NAMALWA (cell line): ENCODE results near the gene TUT7.
A peak's percentile ranks its signal among the peaks of the same experiment; 100 is the strongest.
"Not testable (repeated sequence)": the region's sequence is repeated elsewhere in the genome, so short reads cannot be mapped to it uniquely, and the experiment has no call there.

Experiments
- DNase-seq: peaks from one replicate; pipeline ENCODE4 v3.0.0-alpha.2; 2015; ENCODE audit warnings: low spot score

TUT7 gene

DNA sequence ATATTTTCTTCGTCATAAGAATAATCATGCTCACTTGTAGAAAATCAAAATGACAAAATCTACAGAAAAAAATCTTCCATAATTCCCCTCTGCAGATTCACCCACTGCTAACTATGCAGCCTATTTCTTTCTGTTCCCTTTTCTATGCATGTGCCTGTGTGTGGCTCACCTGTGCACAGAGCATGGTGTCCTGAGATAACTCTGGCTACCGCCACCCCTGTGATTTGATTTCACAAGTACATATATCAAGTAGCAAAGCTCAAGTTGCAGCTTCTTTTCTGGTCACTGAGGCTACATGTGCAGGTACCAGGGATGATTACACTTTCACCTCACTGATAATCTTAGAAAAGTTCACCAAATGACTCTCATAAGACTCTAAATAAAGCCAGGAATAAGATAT is 53.5 kb downstream of the TUT7 start:
- no peak for DNase-seq

DNA sequence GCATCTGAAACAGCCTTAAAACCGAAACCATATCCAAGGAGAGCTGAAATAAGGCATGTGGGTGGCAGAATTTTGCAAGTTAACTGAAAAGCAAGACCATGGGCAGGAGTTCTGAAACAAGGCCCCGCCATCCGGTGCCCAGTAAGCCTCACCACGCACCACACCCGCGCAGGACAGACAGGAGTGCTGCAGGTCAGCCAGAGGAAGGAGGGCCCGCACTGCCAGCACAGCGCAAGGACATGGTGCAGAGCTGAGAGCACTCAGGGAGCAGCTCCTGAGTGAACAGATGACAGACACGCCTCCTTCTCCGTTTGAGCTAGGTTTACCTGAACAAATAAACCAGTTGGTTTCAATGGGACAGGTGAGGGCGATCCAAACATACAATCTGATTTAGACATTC is 55.3 kb downstream of the TUT7 start:
- DNase-seq: no peak

- not testable (repeated sequence) for DNase-seq
Observed at GRCh38 chr9:86290341-86290740, 63.9 kb downstream of the TUT7 start.

GRCh38 chr9:86288499-86289198 is 65.6 kb downstream of the TUT7 start:
- no peak for DNase-seq

DNA sequence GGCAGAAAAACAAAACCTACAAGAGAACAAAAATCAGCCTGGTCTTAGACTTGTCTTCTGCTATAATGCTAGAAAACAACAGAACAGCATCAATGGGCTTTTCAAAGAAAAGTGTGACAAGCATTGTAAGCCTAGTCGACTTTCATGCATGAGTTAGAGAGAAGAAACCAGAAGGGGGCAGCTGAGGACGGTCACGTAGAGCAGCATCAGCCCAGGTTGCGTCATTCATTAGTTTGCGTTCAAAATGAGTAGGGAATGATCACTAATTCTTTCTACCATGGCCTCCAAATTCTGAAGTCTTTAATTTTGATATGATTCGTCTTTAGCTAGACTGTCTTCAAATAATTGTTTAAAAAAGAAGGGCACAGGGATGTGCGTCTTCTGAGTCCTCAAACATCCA is 67.2 kb downstream of the TUT7 start:
- peak; percentile 87 for DNase-seq

DNA sequence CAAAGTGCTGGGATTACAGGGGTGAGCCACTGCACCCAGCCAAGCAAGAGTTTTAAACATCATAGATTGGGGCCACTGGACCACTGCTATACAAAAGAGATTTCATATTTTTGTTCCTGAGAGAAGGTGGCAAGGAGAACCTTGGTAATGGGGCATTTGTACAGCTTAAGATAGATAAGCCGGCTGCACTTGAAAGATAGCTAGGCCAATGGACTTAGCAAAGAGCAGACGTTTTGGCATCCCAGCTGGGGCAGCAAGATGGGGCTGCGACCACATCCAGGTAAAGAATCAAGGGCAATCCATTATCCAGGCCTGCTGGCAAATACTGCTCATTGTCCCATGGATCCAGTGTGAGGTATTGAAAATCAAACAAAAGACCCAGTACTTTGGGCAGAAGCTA is 67.9 kb downstream of the TUT7 start:
- no peak for DNase-seq

GRCh38 chr9:86285261-86285660 is 68.9 kb downstream of the TUT7 start:
- no peak for DNase-seq

DNA sequence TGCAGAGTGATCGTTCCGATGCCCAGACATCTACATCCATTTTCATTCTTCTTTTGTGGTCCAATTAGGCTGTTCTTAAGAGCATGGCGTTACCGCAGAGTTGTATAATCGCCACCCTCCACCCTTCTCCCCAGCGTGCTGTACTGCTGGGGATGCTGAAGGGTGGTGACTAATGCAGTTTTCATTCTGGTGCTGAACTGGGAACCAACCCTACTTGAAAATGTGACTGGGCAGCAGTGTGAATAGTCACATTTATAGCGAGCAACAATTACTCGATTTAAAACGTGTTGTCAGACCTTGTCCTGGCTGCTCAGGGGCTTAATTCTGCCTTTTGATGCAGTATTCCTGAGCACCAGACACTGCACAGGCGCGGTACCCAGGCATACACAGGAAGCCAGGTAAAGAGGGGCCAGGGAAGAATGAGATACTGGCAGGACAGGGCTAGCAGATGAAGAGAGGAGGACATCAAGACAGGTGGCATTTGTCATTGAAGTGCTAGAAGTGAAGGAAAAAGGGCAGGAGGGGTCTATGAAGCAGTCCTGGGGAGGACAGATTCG is 71.2 kb downstream of the TUT7 start:
- no peak for DNase-seq

- peak; percentile 96 for DNase-seq
Observed at GRCh38 chr9:86282077-86282978, 71.9 kb downstream of the TUT7 start, which contains the start of gene ISCA1. Gene ISCA1, minus strand, starts transcription at chr9:86282538. Its CDS starts 80 bp downstream, at chr9:86282458.

- no peak for DNase-seq
Observed at GRCh38 chr9:86281593-86282076, 72.6 kb downstream of the TUT7 start.

DNA sequence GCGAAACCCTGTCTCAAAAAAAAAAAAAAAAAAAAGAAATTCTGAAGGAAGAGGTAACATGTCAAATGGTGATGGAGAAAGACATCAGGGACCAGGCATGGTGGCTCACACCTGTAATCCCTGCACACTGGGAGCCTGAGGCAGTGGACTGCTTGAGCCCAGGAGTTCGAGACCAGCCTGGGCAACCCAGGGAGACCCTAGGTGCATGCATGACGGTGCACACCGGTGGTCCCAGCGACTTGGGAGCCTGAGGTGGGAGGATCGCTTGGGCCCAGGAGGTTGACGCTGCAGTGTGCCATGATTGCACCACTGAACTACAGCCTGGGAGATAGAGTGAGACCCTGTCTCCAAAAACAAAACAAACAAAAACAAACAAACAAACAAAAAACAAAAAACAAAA is 73.6 kb downstream of the TUT7 start:
- no peak for DNase-seq

DNA sequence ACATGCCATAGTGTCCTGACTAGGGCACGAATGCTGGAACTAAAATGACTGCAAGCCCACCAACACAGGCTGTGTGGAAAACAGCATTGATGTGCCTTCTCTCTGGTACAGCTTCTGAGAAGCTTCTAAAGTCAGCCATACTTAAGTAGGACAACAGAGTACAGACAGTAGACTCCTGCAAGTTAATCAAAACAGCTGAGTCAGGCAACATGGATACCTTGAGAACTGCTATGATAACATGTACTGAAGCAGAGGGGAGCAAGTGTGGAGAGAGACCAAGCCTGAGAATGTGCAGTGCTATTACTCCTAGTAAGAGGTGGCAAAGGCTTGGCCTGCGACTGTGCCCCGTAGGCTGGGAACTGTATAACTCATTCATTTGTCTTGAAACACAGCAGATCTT is 74.4 kb downstream of the TUT7 start:
- DNase-seq: no peak

DNA sequence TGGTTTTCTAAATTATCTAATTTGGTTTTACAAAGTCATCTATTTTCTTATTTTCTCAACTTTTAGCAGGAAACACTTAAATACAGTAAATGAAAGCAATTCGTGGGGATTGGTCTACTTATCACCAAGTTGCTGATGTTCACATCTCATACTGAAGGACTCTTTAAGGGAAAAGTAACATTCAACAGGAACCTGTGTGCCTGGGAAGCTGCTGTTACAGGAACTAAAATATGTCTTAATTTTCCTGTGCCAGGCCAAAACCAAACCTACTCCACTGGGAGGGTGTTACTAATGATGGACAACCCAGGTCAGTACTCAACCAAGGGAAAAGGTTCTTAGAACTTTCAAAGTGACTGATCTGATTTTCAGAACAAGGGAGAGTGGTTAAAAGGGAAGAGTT is 77.1 kb downstream of the TUT7 start:
- DNase-seq: no peak

- peak; percentile 56 for DNase-seq
Observed at GRCh38 chr9:86275962-86276361, 78.2 kb downstream of the TUT7 start.

- DNase-seq: no peak
Observed at GRCh38 chr9:86274821-86275643, 79.2 kb downstream of the TUT7 start.

DNA sequence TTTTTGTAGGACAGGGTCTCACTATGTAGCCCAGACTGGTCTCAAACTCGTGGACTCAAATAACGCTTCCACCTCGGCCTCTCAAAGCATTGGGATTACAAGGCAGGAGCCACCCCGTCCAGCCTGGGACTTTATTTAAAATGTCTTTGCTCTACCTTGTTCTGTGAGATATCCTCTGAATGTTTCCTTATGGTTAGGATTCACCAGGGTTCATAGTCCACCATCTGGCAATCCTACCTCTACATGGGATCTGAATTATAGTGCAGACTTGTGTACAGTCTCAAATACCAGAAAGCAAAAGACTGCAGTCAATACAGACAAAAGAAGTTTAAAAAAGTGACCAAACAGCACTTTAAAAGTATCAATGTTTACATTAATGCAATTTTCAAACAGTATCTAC is 82.0 kb downstream of the TUT7 start:
- DNase-seq: no peak

DNA sequence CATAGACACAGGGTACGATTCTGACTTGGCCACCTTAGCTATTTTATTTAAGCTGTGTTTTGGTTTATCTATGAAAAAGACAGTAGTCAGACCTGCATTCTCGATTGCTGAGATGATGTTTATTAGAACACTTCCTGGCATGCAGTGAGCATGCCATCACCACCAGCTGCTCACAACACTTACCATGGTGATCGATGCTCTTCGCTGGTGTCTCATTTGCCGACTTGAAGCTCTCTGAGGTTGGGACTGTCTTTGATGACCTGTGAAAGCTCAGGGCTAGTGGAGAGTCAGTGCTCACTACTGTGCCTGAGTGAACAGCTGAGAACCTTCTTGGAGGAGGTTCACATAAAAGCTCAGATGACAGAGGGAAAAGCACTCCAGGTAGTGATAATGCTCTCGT is 90.3 kb downstream of the TUT7 start:
- no peak for DNase-seq

DNA sequence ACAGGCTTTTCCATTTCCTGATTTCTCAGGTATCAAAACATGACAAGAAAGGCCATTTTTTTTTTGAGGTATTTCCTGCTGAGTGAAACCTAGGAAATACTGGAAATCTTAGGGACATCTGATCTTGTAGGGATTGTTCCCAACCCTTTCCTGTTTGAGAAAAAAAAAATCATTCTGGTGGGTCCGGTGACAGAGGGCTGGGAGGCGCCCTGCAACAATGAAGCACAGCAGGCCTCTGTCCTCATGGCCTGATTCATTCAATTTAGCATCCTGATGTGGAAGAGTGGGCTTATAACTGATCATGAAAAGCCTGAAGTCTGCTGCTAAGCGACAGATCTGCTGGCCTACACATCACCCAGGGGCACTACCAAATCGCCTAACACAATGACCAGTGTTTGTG is 91.7 kb downstream of the TUT7 start:
- no peak for DNase-seq

GRCh38 chr9:86259557-86259956 is 94.7 kb downstream of the TUT7 start, which contains the start of gene C9orf153:
Gene C9orf153, minus strand, starts transcription at chr9:86259657. Its CDS starts 30,054 bp downstream, at chr9:86229603.
- no peak for DNase-seq

DNA sequence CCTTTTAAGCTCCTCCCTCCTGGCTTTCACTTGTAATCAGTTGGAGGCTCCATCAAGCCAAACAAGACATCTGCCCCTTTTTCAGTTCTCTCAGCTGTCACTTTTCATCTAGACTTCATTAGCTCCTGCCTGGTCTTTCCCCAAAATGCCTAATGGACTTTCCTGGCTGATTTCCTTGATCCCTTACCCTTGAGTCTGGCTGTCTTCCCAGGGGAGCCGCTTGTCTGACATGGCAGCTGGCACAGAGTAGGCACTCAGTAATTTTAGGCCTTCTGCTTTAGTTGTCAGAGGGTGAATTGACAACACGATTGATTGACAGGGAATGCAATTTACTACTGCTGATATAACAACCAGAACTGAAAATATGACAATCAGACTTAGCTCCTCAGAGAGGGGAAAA is 96.8 kb downstream of the TUT7 start:
- no peak for DNase-seq

DNA sequence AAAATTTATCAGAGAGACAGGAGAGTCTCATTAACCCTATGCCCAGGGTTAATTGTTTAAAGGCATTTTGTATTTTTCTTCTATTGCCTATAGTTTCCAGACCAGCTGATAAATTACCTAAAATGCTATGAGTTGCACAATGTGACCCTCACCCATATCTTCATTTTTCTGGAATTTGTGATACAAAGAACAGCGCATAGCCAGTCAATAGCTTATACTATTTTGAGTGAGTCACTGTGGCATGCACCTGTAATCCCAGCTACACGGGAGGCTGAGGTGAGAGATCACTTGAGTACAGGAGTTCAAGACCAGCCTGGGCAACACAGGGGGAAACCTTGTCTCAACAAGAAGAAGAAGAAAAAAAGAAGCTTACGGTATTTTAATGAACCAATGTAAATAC is 97.6 kb downstream of the TUT7 start:
- no peak for DNase-seq

GRCh38 chr9:86253577-86253976 is 100.6 kb downstream of the TUT7 start:
- DNase-seq: no peak
